Endothelial cell of umbilical vein (primary cell): ENCODE results near the gene GOLGA1. TPM values are rescaled to one million over a fixed set of nuclear protein-coding genes. Genes with fewer than 3 reads are reported as not detected.

ENCODE experiments used
- BruUV-seq: library from RNA; stranded (reverse); fragments of 400-500 nt; replicated peaks from 2 replicates; lab custom pipeline; 2021; lab: Mats Ljungman, UMichigan
- CTCF ChIA-PET: fragments of 300-600, 350-600 bp; sonication (Branson Sonifier 250); formaldehyde crosslinking; loops from one replicate; lab custom pipeline; 2021; ENCODE audit warnings: antibody characterized with exemption, inconsistent platforms; lab: Charles Lee
- POLR2A ChIA-PET: fragments of 300-600, 350-600 bp; sonication (Branson Sonifier 250); formaldehyde crosslinking; loops from one replicate; lab custom pipeline; 2021; ENCODE audit warnings: antibody characterized with exemption, inconsistent platforms; lab: Charles Lee
- DNase-seq: peaks from one replicate; pipeline ENCODE4 v3.0.0-alpha.2; 2011; ENCODE audit warnings: low read depth, low spot score
- FAIRE-seq: peaks from 2 replicates; lab custom pipeline; 2011; peaks lifted over from hg19 to GRCh38; lab: Jason Lieb, UNC
- H2AFZ ChIP-seq: 2 replicates; pipeline ENCODE4 v1.6.0; 2012; ENCODE audit warnings: low read depth, low read length, control low read depth, inconsistent platforms
- H3K27ac ChIP-seq: 2 replicates; pipeline ENCODE4 v1.5.1; 2011; ENCODE audit warnings: low read depth, mild to moderate bottlenecking, control low read depth, low read length, moderate library complexity; ENCODE audit not compliant: insufficient read depth
- H3K27me3 ChIP-seq, 2 experiments: 2 replicates each; pipeline versions ENCODE4 v1.6.0 to v1.6.1; 2011; ENCODE audit warnings: low read length in 2 of 2, mixed read lengths in 1 of 2; ENCODE audit not compliant: control insufficient read depth in 2 of 2, insufficient read depth in 2 of 2
- H3K36me3 ChIP-seq, 2 experiments: 2 replicates in 1 of 2; 3 replicates in 1 of 2; pipeline ENCODE4 v1.5.1; 2011; ENCODE audit warnings: low read length in 2 of 2, mild to moderate bottlenecking in 1 of 2, moderate library complexity in 1 of 2; ENCODE audit not compliant: control insufficient read depth in 2 of 2, insufficient read depth in 2 of 2; ENCODE audit errors: extremely low read depth in 1 of 2
- H3K4me1 ChIP-seq: 3 replicates; pipeline ENCODE4 v1.5.1; 2011; ENCODE audit warnings: mild to moderate bottlenecking, low read length; ENCODE audit not compliant: control insufficient read depth, insufficient read depth; ENCODE audit errors: extremely low read depth
- H3K4me2 ChIP-seq: 2 replicates; pipeline ENCODE4 v1.6.1; 2011; ENCODE audit warnings: low read length, control low read depth, mixed read lengths; ENCODE audit not compliant: insufficient read depth
- H3K4me3 ChIP-seq, 3 experiments: fragments of 200-600 bp in 1 of 3; sonication (generic), shearing (Covaris generic) in 1 of 3; replicated peaks in 1 of 3; 2 replicates each; pipeline ENCODE4 v1.5.1; 2011 to 2016; ENCODE audit warnings: control low read depth in 3 of 3, low read length in 3 of 3, mild to moderate bottlenecking in 2 of 3, inconsistent platforms in 1 of 3, low read depth in 1 of 3, moderate library complexity in 1 of 3; ENCODE audit not compliant: insufficient read depth in 1 of 3
- H3K79me2 ChIP-seq: 2 replicates; pipeline ENCODE4 v1.6.0; 2012; ENCODE audit warnings: low read length, inconsistent platforms; ENCODE audit not compliant: control insufficient read depth, insufficient read depth
- H3K9ac ChIP-seq: replicated peaks from 2 replicates; pipeline ENCODE3; 2011; ENCODE audit warnings: low read length, control low read depth; ENCODE audit not compliant: insufficient read depth; ENCODE audit errors: extremely low read depth
- H3K9me1 ChIP-seq: replicated peaks from 3 replicates; pipeline ENCODE4 v1.6.0; 2011; ENCODE audit warnings: mild to moderate bottlenecking, low read length; ENCODE audit not compliant: control insufficient read depth, insufficient read depth; ENCODE audit errors: extremely low read depth
- H3K9me3 ChIP-seq: replicated peaks from 2 replicates; pipeline ENCODE4 v1.5.1; 2012; ENCODE audit warnings: low read length, inconsistent platforms; ENCODE audit not compliant: control insufficient read depth, insufficient read depth
- H4K20me1 ChIP-seq: replicated peaks from 2 replicates; pipeline ENCODE3; 2011; ENCODE audit warnings: mild to moderate bottlenecking, low read length; ENCODE audit not compliant: control insufficient read depth, insufficient read depth; ENCODE audit errors: extremely low read depth
- EZH2 ChIP-seq: IDR thresholded peaks from 2 replicates; pipeline ENCODE4 v1.6.1; 2012; ENCODE audit warnings: borderline replicate concordance, low read depth, mild to moderate bottlenecking, moderate library complexity, low read length, inconsistent platforms; ENCODE audit not compliant: severe bottlenecking
- FOS ChIP-seq: IDR thresholded peaks from 2 replicates; pipeline ENCODE4 v1.6.1; 2011; ENCODE audit warnings: mild to moderate bottlenecking, low read length, moderate library complexity, borderline replicate concordance; ENCODE audit not compliant: insufficient read depth
- GATA2 ChIP-seq: IDR thresholded peaks from 2 replicates; pipeline ENCODE4 v1.7.0; 2011; ENCODE audit warnings: low read depth, mild to moderate bottlenecking, moderate library complexity, mixed read lengths, low read length; ENCODE audit not compliant: insufficient read length, insufficient read depth
- JUN ChIP-seq: IDR thresholded peaks from 2 replicates; pipeline ENCODE4 v1.6.1; 2011; ENCODE audit warnings: borderline replicate concordance, low read depth; ENCODE audit not compliant: insufficient read length, insufficient read depth
- MYC ChIP-seq: IDR thresholded peaks from one replicate; pipeline ENCODE4 v1.6.1; 2011; ENCODE audit warnings: mild to moderate bottlenecking, low read depth, low read length
- POLR2A ChIP-seq: IDR thresholded peaks from 2 replicates; pipeline ENCODE4 v1.6.1; 2012; ENCODE audit warnings: low read depth, mild to moderate bottlenecking, control low read depth, low read length
- POLR2AphosphoS5 ChIP-seq: IDR thresholded peaks from 2 replicates; pipeline ENCODE4 v1.6.1; 2012; ENCODE audit warnings: low read depth, mild to moderate bottlenecking, control low read depth, low read length, moderate library complexity; ENCODE audit not compliant: insufficient read depth
- dilution Hi-C: fragments of 300-500 bp; cut with MboI; formaldehyde crosslinking; loops from one replicate; pipeline ENCODE4 v1.15.0; 2019; ENCODE audit warnings: low sequenced_read_pairs; ENCODE audit not compliant: extremely low pct_ligation_motif_present
- intact Hi-C: fragments of 100-400 bp; cut with micrococcal nuclease; formaldehyde crosslinking; loops from one replicate; pipeline ENCODE4 v1.10.0; 2022
- polyA plus RNA-seq, 4 experiments: library from polyadenylated mRNA; depleted of rRNA in 3 of 4; stranded (reverse) in 3 of 4; unstranded in 1 of 4; fragments of >200 nt; gene quantifications; 2 replicates each; pipeline versions ENCODE4 v1.2.1 to v1.2.3, GENCODE V29; 2011 to 2012; ENCODE audit warnings: missing spikeins in 1 of 4
- total RNA-seq: library from RNA; stranded (reverse); gene quantifications from 2 replicates; pipeline ENCODE4 v1.2.3, GENCODE V29; 2021
- TF ChIP-seq, protein P1 (sequence below): IDR thresholded peaks from 2 replicates; pipeline ENCODE4 v1.6.1; 2011; ENCODE audit not compliant: insufficient read depth, insufficient read length
- TF ChIP-seq, protein P2 (sequence below), 2 donors: IDR thresholded peaks; 1 replicate in 1 of 2; 2 replicates in 1 of 2; pipeline ENCODE4 v1.5.1; 2011; ENCODE audit warnings: low read length in 2 of 2, mild to moderate bottlenecking in 2 of 2, moderate library complexity in 2 of 2, control low read depth in 1 of 2, inconsistent platforms in 1 of 2, low read depth in 1 of 2; ENCODE audit not compliant: insufficient read depth in 1 of 2; ENCODE audit errors: extremely low read depth in 1 of 2

The GOLGA1 gene
- total and polyA plus RNA-seq, 2 donors (not counting 3 experiments of a cell fraction or from before 2014, with no cell fraction given), result 13.1 to 19.9 TPM

DNA sequence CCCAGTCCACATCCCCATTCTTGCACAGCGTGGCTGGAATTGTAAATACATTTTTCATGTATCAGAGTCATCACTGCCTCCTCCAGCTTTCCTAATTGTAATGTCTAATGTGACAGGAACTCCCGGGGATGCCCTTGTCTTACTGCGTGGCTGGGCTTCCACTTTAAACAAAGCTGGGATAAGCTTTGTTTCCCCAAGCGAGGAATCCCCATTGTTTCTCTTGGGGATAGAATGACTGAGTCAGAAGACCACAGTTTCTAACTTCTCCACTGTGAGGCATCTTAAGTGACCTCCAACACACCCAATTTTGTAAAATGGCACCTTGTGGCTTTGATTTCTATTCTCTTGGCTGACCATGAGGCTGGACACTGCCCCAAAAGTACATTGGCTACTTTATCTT is 56.5 kb downstream of the GOLGA1 start:
- no peak for FAIRE-seq
- no peaks in the 10 kb centered on the region for H3K9me1 ChIP-seq
- no peak overlapping the region for H3K9ac ChIP-seq
- no peaks in the 10 kb centered on the region for H3K9me3 ChIP-seq
- POLR2A ChIA-PET, result no interaction called here
- H3K4me1 ChIP-seq, result no peaks in the 10 kb centered on the region
- H3K4me3 ChIP-seq, result no peak overlapping the region
- no peak overlapping the region for H2AFZ ChIP-seq
- CTCF ChIA-PET, result interaction anchor here (1.8 kb wide), 1 partner anchor 31 kb away, joined by 6 read pairs; the partner anchor contains the start of gene WDR38
- H4K20me1 ChIP-seq, result no peaks in the 10 kb centered on the region
- H3K4me2 ChIP-seq, result no peak overlapping the region
- intact Hi-C loops (no loop called here), dilution Hi-C loops (no loop called here)
- DNase-seq, result no peak
- no peaks in the 10 kb centered on the region for H3K79me2 ChIP-seq
- no peak overlapping the region for H3K27ac ChIP-seq
- peaks cover 0 to 36% of the 10 kb centered on the region in 2 experiments for H3K36me3 ChIP-seq
- TF ChIP-seq, protein P1, sequence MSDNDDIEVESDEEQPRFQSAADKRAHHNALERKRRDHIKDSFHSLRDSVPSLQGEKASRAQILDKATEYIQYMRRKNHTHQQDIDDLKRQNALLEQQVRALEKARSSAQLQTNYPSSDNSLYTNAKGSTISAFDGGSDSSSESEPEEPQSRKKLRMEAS, result no peak
- TF ChIP-seq, protein P2, sequence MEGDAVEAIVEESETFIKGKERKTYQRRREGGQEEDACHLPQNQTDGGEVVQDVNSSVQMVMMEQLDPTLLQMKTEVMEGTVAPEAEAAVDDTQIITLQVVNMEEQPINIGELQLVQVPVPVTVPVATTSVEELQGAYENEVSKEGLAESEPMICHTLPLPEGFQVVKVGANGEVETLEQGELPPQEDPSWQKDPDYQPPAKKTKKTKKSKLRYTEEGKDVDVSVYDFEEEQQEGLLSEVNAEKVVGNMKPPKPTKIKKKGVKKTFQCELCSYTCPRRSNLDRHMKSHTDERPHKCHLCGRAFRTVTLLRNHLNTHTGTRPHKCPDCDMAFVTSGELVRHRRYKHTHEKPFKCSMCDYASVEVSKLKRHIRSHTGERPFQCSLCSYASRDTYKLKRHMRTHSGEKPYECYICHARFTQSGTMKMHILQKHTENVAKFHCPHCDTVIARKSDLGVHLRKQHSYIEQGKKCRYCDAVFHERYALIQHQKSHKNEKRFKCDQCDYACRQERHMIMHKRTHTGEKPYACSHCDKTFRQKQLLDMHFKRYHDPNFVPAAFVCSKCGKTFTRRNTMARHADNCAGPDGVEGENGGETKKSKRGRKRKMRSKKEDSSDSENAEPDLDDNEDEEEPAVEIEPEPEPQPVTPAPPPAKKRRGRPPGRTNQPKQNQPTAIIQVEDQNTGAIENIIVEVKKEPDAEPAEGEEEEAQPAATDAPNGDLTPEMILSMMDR (IDR thresholded peaks at IDR 0.05; ENCODE audit: extremely low read depth in 1 of 2, insufficient read depth in 1 of 2, low read depth in 1 of 2, low read length in 2 of 2), result no peak
- TF ChIP-seq POLR2A (no peak), MYC (no peak), JUN (no peak), EZH2 (no peak), POLR2AphosphoS5 (no peak), GATA2 (no peak), FOS (no peak)
- no TSS peak for BruUV-seq
- no peaks in the 10 kb centered on the region for H3K27me3 ChIP-seq
